HepG2 (cell line): ENCODE data around the gene RTP5. TPM values are rescaled to one million over a fixed set of nuclear protein-coding genes. Genes with fewer than 3 reads are reported as not detected.

Experiments used
- ATAC-seq: fragments of 200-7000 bp; cut with Tn5 transposase; 3 replicates; pipeline ENCODE4 v1.9.1; 2020; ENCODE audit warnings: mild to moderate bottlenecking, moderate library complexity
- BruUV-seq: library from RNA; stranded (reverse); fragments of 400-500 nt; replicated peaks from 2 replicates; lab custom pipeline; 2021; lab: Mats Ljungman, UMichigan
- CTCF ChIA-PET: fragments of 300-600 bp; formaldehyde crosslinking; extraction: SDS; loops from one replicate; lab custom pipeline; 2021; ENCODE audit warnings: low total read pairs, inconsistent platforms, low intra/inter-chr PET ratio; lab: Yijun Ruan, JAX
- POLR2A ChIA-PET: fragments of 350-600 bp; sonication (Branson Sonifier 250); formaldehyde crosslinking; loops from one replicate; lab custom pipeline; 2020; ENCODE audit warnings: antibody characterized with exemption, inconsistent platforms; lab: Yijun Ruan, JAX
- DNase-seq: peaks from one replicate; pipeline ENCODE4 v3.0.0-alpha.2; 2015; ENCODE audit warnings: low spot score
- FAIRE-seq: peaks from 3 replicates; lab custom pipeline; 2011; peaks lifted over from hg19 to GRCh38; lab: Jason Lieb, UNC
- H2AFZ ChIP-seq: one replicate; pipeline ENCODE4 v1.6.1; 2011; ENCODE audit warnings: low read length, inconsistent platforms
- H3K27ac ChIP-seq: fragments of 300-600 bp; 3 replicates; pipeline ENCODE4 v1.8.0; 2011; ENCODE audit warnings: mixed run types, mild to moderate bottlenecking, mixed read lengths, low read length, inconsistent platforms; ENCODE audit not compliant: insufficient read depth; ENCODE audit errors: extremely low read length
- H3K27me3 ChIP-seq, 2 experiments: fragments of 200-600 bp in 1 of 2; 2 replicates in 1 of 2; 3 replicates in 1 of 2; pipeline versions ENCODE4 v1.6.0 to v1.8.0; 2011; ENCODE audit warnings: low read length in 2 of 2, mild to moderate bottlenecking in 2 of 2, moderate library complexity in 2 of 2, inconsistent platforms in 1 of 2; ENCODE audit not compliant: insufficient read depth in 2 of 2, control insufficient read depth in 1 of 2
- H3K36me3 ChIP-seq, 2 experiments: fragments of 200-600 bp in 1 of 2; replicated peaks in 1 of 2; 2 replicates in 1 of 2; 3 replicates in 1 of 2; pipeline versions ENCODE4 v1.5.1 to v1.8.0; 2011; ENCODE audit warnings: low read length in 2 of 2, inconsistent platforms in 1 of 2; ENCODE audit not compliant: insufficient read depth in 2 of 2, control insufficient read depth in 1 of 2
- H3K4me1 ChIP-seq: 2 replicates; pipeline ENCODE4 v1.5.1; 2012; ENCODE audit warnings: low read length, inconsistent platforms; ENCODE audit not compliant: insufficient read depth
- H3K4me2 ChIP-seq: 2 replicates; pipeline ENCODE4 v1.6.0; 2011; ENCODE audit warnings: low read depth, low read length, inconsistent platforms
- H3K4me3 ChIP-seq, 3 experiments: fragments of 200-600 bp in 1 of 3; sonication (generic), shearing (Covaris generic) in 1 of 3; replicated peaks in 1 of 3; 2 replicates each; pipeline ENCODE4 v1.5.1; 2011 to 2016; ENCODE audit warnings: low read length in 3 of 3, inconsistent platforms in 2 of 3, low read depth in 2 of 3, mild to moderate bottlenecking in 2 of 3, control low read depth in 1 of 3, mixed read lengths in 1 of 3; ENCODE audit not compliant: insufficient read depth in 1 of 3
- H3K79me2 ChIP-seq: one replicate; pipeline ENCODE4 v1.6.1; 2011; ENCODE audit warnings: low read length, inconsistent platforms; ENCODE audit not compliant: insufficient read depth
- H3K9ac ChIP-seq: 2 replicates; pipeline ENCODE4 v1.6.0; 2011; ENCODE audit warnings: mild to moderate bottlenecking, low read depth, low read length, inconsistent platforms; ENCODE audit not compliant: insufficient read depth
- H3K9me3 ChIP-seq: 2 replicates; pipeline ENCODE4 v1.5.1; 2012; ENCODE audit warnings: mild to moderate bottlenecking, low read length
- H4K20me1 ChIP-seq: 2 replicates; pipeline ENCODE4 v1.6.0; 2011; ENCODE audit warnings: inconsistent platforms, mild to moderate bottlenecking, low read length, moderate library complexity; ENCODE audit not compliant: insufficient read depth
- HOXA3 ChIP-seq: sonication (generic); formaldehyde crosslinking; IDR thresholded peaks from 2 replicates; pipeline ENCODE4 v1.5.0; 2020; ENCODE audit warnings: missing genetic modification reagents
- KDM5B ChIP-seq: sonication (generic); formaldehyde crosslinking; IDR thresholded peaks from 2 replicates; pipeline ENCODE4 v1.4.0; 2020; ENCODE audit warnings: missing genetic modification reagents, mild to moderate bottlenecking, borderline replicate concordance
- MXD1 ChIP-seq: sonication (generic); formaldehyde crosslinking; IDR thresholded peaks from 2 replicates; pipeline ENCODE4 v1.4.0; 2020; ENCODE audit warnings: mild to moderate bottlenecking, missing genetic modification reagents
- ZBTB38 ChIP-seq: sonication (generic); formaldehyde crosslinking; IDR thresholded peaks from 2 replicates; pipeline ENCODE4 v1.5.1; 2020; ENCODE audit warnings: mild to moderate bottlenecking, missing genetic modification reagents
- ZFP37 ChIP-seq: sonication (generic); formaldehyde crosslinking; IDR thresholded peaks from 2 replicates; pipeline ENCODE4 v1.4.0; 2020; ENCODE audit warnings: missing genetic modification reagents, borderline replicate concordance
- ZNF768 ChIP-seq: sonication (generic); formaldehyde crosslinking; IDR thresholded peaks from 2 replicates; pipeline ENCODE4 v1.4.0; 2020; ENCODE audit warnings: missing genetic modification reagents
- ZNF776 ChIP-seq: sonication (generic); formaldehyde crosslinking; IDR thresholded peaks from 2 replicates; pipeline ENCODE4 v1.4.0; 2020; ENCODE audit warnings: mild to moderate bottlenecking, missing genetic modification reagents
- ZNF883 ChIP-seq: sonication (generic); formaldehyde crosslinking; IDR thresholded peaks from 2 replicates; pipeline ENCODE4 v1.5.1; 2020; ENCODE audit warnings: mild to moderate bottlenecking, missing genetic modification reagents; ENCODE audit errors: not compliant biosample characterization
- WGBS: methylation state at CpG from one replicate; pipeline ENCODE4 v1.1.6; 2017; ENCODE audit warnings: low lambda C conversion rate; 5-methylcytosine and 5-hydroxymethylcytosine counted together
- in situ Hi-C: cut with HindIII; loops from 2 replicates; pipeline ENCODE4 v1.10.0; 2017; ENCODE audit warnings: low pct_unique_long_range_greater_than_20kb; ENCODE audit not compliant: extremely low pct_ligation_motif_present
- intact Hi-C: fragments of 100-400 bp; cut with micrococcal nuclease; formaldehyde crosslinking; loops from one replicate; pipeline ENCODE4 v1.10.0; 2022; ENCODE audit not compliant: unreplicated experiment
- polyA plus RNA-seq, 8 experiments: library from polyadenylated mRNA; depleted of rRNA in 3 of 8; stranded (reverse) in 7 of 8; unstranded in 1 of 8; fragments of >200 nt; fragmentation: Illumina TruSeq in 4 of 8; extraction: Trizol in 4 of 8; gene quantifications; 2 replicates each; pipeline versions ENCODE4 v1.2.1 to v1.2.3, GENCODE V29; 2011 to 2016; ENCODE audit warnings: low read depth in 4 of 8, missing spikeins in 1 of 8, mixed read lengths in 1 of 8; ENCODE audit not compliant: insufficient read depth in 1 of 8
- total RNA-seq, 5 experiments: library from RNA; depleted of rRNA; stranded (reverse); fragments of >200 nt; fragmentation: Illumina TruSeq; extraction: Trizol; gene quantifications; 2 replicates each; pipeline ENCODE4 v1.2.3, GENCODE V29; 2016; ENCODE audit warnings: low read depth in 1 of 5
- TF ChIP-seq, protein P1 (sequence below): sonication (generic); formaldehyde crosslinking; IDR thresholded peaks from 2 replicates; pipeline ENCODE4 v1.4.0; 2020; ENCODE audit warnings: missing genetic modification reagents, low read depth, mild to moderate bottlenecking, borderline replicate concordance
- TF ChIP-seq, protein P2 (sequence below): sonication (generic); formaldehyde crosslinking; IDR thresholded peaks from 2 replicates; pipeline ENCODE4 v1.4.0; 2020; ENCODE audit warnings: missing genetic modification reagents

The RTP5 gene
- total and polyA plus RNA-seq, 2 of the 13 experiments (the other 11 are each of a cell fraction or from before 2014, with no cell fraction given), result not detected

GRCh38 chr2:241842067-241842415 lies 27.5 kb upstream of the RTP5 start:
- H4K20me1 ChIP-seq, result no peaks in the 10 kb centered on the region; the same call in 1 of the 2 replicates
- intact Hi-C loops, result no loop called here
- H3K27me3 ChIP-seq, result peaks cover 17 to 68% of the 10 kb centered on the region in 2 experiments
- 0 out of 2 replicates have a peak overlapping the region, but pooled peaks have one; percentile 9 for H3K4me2 ChIP-seq
- H3K36me3 ChIP-seq, result no peaks in the 10 kb centered on the region
- H3K79me2 ChIP-seq, result no peaks in the 10 kb centered on the region
- 0 out of 6 replicates have a peak overlapping the region, but pooled peaks of 1 of the 3 experiments have one; percentile 27 for H3K4me3 ChIP-seq
- TF ChIP-seq ZFP37 (CRISPR knock-in tag) (no peak), ZNF883 (peak; percentile 9)
- TF ChIP-seq, all 625 proteins: peak for 1
- no peak for FAIRE-seq
- Histone ChIP-seq H3K4me1 (peaks cover 27% of the 10 kb centered on the region), H3K27ac (no peak overlapping the region), H3K9me3 (no peaks in the 10 kb centered on the region), H3K9ac (no peak overlapping the region), H2AFZ (no peak overlapping the region)
- 40% methylated on average over 11 of the region's 11 CpGs for WGBS
- no TSS peak for BruUV-seq
- ChIA-PET POLR2A (interaction anchor here (0.8 kb wide), 2 partner anchors 33 to 67 kb away, joined by 3 to 4 read pairs; partner anchors contain the start of gene NEU4), CTCF (no interaction called here)
- in situ Hi-C loops, result no loop called here
- DNase-seq, result no peak
- ATAC-seq, result 0 out of 3 replicates have a peak, but pooled peaks have one; percentile 6

- Histone ChIP-seq H4K20me1 (no peaks in the 10 kb centered on the region; the same call in 1 of the 2 replicates), H2AFZ (no peak overlapping the region), H3K9ac (no peak overlapping the region), H3K79me2 (no peaks in the 10 kb centered on the region), H3K36me3 (no peaks in the 10 kb centered on the region), H3K27ac (no peak overlapping the region), H3K4me3 (peak overlapping the region in 2 of 3 experiments; percentile 18 to 55; a peak in 2 of 6 replicates), H3K4me2 (peak overlapping the region; percentile 67), H3K9me3 (no peaks in the 10 kb centered on the region), H3K4me1 (peaks cover 27% of the 10 kb centered on the region), H3K27me3 (peaks cover 17 to 61% of the 10 kb centered on the region in 2 experiments)
- DNase-seq (no peak), ATAC-seq (peak; percentile 61), FAIRE-seq (no peak)
- WGBS, result 30% methylated on average over 29 of the region's 29 CpGs
- POLR2A ChIA-PET, result no interaction called here
- in situ Hi-C loops (no loop called here), intact Hi-C loops (no loop called here)
- CTCF ChIA-PET, result no interaction called here
- BruUV-seq, result no TSS peak
- peak; percentile 39; the same call in 1 of the 2 replicates for TF ChIP-seq HOXA3 (CRISPR knock-in tag)
- peak; percentile 71 for TF ChIP-seq ZBTB38
- TF ChIP-seq KDM5B (CRISPR knock-in tag), result peak; percentile 3; the same call in 1 of the 2 replicates
- TF ChIP-seq, protein P1, sequence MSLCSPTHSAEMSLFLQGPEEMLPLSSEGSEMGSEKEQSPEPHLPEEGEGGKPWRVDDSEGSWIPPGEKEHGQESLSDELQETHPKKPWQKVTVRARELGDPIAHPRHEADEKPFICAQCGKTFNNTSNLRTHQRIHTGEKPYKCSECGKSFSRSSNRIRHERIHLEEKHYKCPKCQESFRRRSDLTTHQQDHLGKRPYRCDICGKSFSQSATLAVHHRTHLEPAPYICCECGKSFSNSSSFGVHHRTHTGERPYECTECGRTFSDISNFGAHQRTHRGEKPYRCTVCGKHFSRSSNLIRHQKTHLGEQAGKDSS, result 0 out of 2 replicates have a peak, but pooled peaks have one; percentile 21
- TF ChIP-seq, protein P2, sequence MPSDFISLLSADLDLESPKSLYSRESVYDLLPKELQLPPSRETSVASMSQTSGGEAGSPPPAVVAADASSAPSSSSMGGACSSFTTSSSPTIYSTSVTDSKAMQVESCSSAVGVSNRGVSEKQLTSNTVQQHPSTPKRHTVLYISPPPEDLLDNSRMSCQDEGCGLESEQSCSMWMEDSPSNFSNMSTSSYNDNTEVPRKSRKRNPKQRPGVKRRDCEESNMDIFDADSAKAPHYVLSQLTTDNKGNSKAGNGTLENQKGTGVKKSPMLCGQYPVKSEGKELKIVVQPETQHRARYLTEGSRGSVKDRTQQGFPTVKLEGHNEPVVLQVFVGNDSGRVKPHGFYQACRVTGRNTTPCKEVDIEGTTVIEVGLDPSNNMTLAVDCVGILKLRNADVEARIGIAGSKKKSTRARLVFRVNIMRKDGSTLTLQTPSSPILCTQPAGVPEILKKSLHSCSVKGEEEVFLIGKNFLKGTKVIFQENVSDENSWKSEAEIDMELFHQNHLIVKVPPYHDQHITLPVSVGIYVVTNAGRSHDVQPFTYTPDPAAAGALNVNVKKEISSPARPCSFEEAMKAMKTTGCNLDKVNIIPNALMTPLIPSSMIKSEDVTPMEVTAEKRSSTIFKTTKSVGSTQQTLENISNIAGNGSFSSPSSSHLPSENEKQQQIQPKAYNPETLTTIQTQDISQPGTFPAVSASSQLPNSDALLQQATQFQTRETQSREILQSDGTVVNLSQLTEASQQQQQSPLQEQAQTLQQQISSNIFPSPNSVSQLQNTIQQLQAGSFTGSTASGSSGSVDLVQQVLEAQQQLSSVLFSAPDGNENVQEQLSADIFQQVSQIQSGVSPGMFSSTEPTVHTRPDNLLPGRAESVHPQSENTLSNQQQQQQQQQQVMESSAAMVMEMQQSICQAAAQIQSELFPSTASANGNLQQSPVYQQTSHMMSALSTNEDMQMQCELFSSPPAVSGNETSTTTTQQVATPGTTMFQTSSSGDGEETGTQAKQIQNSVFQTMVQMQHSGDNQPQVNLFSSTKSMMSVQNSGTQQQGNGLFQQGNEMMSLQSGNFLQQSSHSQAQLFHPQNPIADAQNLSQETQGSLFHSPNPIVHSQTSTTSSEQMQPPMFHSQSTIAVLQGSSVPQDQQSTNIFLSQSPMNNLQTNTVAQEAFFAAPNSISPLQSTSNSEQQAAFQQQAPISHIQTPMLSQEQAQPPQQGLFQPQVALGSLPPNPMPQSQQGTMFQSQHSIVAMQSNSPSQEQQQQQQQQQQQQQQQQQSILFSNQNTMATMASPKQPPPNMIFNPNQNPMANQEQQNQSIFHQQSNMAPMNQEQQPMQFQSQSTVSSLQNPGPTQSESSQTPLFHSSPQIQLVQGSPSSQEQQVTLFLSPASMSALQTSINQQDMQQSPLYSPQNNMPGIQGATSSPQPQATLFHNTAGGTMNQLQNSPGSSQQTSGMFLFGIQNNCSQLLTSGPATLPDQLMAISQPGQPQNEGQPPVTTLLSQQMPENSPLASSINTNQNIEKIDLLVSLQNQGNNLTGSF (CRISPR knock-in tag), result no peak
- TF ChIP-seq ZNF883, result peak; percentile 20
- TF ChIP-seq MXD1 (CRISPR knock-in tag), result 0 out of 2 replicates have a peak, but pooled peaks have one; percentile 19
- TF ChIP-seq ZNF776 (CRISPR knock-in tag), result no peak
- TF ChIP-seq ZNF768 (CRISPR knock-in tag), result 0 out of 2 replicates have a peak, but pooled peaks have one; percentile 15
Measured at GRCh38 chr2:241842620-241843211, 26.8 kb upstream of the RTP5 start.
